Measurements from ENCODE around the gene LEF1. TPM values are rescaled to one million over a fixed set of nuclear protein-coding genes. Genes with fewer than 3 reads are reported as not detected.

The LEF1 gene
- total RNA-seq, 2 experiments from 2014 or later: 205 to 246 TPM

DNA sequence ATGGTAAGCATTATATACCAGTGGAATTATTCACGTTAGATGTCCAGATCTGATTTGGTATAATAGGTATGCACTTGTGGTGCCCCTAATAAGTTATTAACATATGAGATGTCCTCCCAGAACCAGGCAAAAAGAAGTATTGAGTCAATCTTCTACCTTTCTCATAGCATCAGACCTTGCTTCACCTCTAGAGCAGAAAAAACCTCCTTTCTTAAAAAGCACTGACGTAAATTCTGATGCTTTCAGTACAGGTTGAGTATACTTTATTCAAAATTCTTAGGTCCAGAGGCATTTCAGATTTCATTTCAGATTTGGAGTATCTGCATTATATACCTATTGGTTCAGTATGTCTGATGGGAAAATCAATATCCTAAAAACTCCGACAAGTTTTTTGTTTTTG is 22.4 kb downstream of the LEF1 start:
- peaks cover 58% of the 10 kb centered on the region for H3K36me3 Mint-ChIP-seq (ENCODE audit: low read depth)
- peaks cover 88% of the 10 kb centered on the region for H3K4me1 Mint-ChIP-seq (ENCODE audit: low read depth)
- ChIA-PET CTCF (interaction anchor here (1.1 to 3.9 kb wide), 6 partner anchors 10 to 116 kb away, joined by 3 to 21 read pairs (median 6); no protein-coding TSS in a partner anchor), POLR2A (interaction anchor here (0.7 to 1.1 kb wide), 2 partner anchors 9 to 37 kb away, joined by 3 read pairs; no protein-coding TSS in a partner anchor)
- H3K9me3 Mint-ChIP-seq (ENCODE audit: insufficient read depth): no peaks in the 10 kb centered on the region
- H3K4me3 Mint-ChIP-seq: peak overlapping the region; percentile 4
- H3K27ac Mint-ChIP-seq: peak overlapping the region; percentile 75
- ATAC-seq: no peak
- H3K27me3 Mint-ChIP-seq (ENCODE audit: low read depth): no peaks in the 10 kb centered on the region
- no peak for DNase-seq

DNA sequence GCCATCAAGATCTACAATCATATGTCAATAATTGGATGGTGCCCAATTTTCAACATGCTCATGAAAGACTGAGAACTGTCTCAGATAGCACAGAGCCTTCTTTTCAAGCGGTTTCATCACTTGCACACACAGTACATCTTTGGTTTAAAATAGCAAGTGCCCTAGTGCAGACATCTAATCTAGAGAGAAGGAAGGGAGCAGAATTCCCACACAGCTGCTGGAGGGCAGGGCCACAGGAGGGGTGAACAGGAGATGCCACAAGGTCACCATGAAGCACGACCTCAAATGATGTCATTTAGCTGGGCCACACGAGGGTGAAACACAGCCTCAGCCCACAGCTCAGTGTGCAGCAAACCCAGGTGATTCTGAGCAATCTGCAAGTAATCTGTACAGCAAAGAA is 24.3 kb downstream of the LEF1 start:
- peaks cover 92% of the 10 kb centered on the region for H3K4me1 Mint-ChIP-seq (ENCODE audit: low read depth)
- H3K9me3 Mint-ChIP-seq (ENCODE audit: insufficient read depth): no peaks in the 10 kb centered on the region
- peak overlapping the region; percentile 28 for H3K4me3 Mint-ChIP-seq
- ATAC-seq (peak; percentile 62), DNase-seq (peak; percentile 69)
- peaks cover 56% of the 10 kb centered on the region for H3K36me3 Mint-ChIP-seq (ENCODE audit: low read depth)
- POLR2A ChIA-PET: interaction anchor here (0.9 to 2.0 kb wide), 4 partner anchors 15 to 63 kb away, joined by 3 to 5 read pairs (median 3); no protein-coding TSS in a partner anchor
- CTCF ChIA-PET: interaction anchor here (0.8 to 3.9 kb wide), 8 partner anchors 12 to 125 kb away, joined by 3 to 21 read pairs (median 5); no protein-coding TSS in a partner anchor
- H3K27me3 Mint-ChIP-seq (ENCODE audit: low read depth): no peaks in the 10 kb centered on the region
- H3K27ac Mint-ChIP-seq: peak overlapping the region; percentile 73

DNA sequence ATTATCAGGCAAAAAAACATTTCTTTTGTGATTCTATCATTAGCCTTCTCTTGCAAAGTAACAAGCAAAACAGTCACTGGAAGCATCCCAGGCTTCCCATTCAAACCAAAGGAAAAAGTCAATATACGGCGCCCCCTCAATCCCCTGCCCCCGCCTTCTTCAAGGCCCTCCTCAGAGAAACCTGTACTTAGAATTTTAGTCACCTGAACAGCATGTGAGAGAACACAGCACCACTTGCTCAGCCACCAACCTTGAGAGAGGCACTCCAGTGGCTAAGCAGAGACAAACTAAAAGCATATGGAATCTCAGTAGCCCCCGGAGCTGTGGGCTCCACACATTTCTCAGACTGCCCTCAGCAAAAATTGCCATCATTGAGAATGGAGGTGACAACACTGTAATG is 25.2 kb downstream of the LEF1 start:
- ChIA-PET POLR2A (interaction anchor here (2.0 kb wide), 1 partner anchor 16 kb away, joined by 5 read pairs; no protein-coding TSS in a partner anchor), CTCF (interaction anchor here (1.0 to 3.9 kb wide), 5 partner anchors 12 to 124 kb away, joined by 3 to 21 read pairs (median 5); no protein-coding TSS in a partner anchor)
- Mint-ChIP-seq H3K27ac (peak overlapping the region; percentile 73), H3K4me1 (ENCODE audit: low read depth) (peaks cover 96% of the 10 kb centered on the region), H3K4me3 (peak overlapping the region; percentile 58), H3K27me3 (ENCODE audit: low read depth) (no peaks in the 10 kb centered on the region), H3K9me3 (ENCODE audit: insufficient read depth) (no peaks in the 10 kb centered on the region), H3K36me3 (ENCODE audit: low read depth) (peaks cover 59% of the 10 kb centered on the region)
- DNase-seq (no peak), ATAC-seq (no peak)

DNA sequence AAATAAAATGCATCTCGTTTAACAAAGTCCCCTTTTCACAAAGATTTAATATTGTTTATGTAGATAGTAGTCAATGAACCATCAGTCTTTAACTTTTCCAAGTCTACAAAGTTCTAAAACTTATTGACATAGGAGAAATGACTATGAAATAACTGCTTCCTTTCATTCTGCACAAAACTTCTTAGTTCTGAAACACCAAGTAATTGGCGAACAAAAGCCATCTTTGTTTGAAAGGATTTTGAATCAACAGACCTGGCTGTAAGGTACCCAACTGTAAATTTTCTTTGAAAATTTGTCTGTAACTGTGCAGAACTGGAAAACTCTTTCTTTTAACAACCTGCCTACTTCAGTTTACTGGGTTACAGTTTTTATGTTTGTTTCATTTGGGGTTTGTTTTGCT is 25.9 kb downstream of the LEF1 start:
- Mint-ChIP-seq H3K4me3 (peak overlapping the region; percentile 58), H3K9me3 (ENCODE audit: insufficient read depth) (no peaks in the 10 kb centered on the region), H3K27me3 (ENCODE audit: low read depth) (no peaks in the 10 kb centered on the region), H3K4me1 (ENCODE audit: low read depth) (peaks cover 96% of the 10 kb centered on the region), H3K27ac (peak overlapping the region; percentile 81), H3K36me3 (ENCODE audit: low read depth) (peaks cover 58% of the 10 kb centered on the region)
- POLR2A ChIA-PET: interaction anchor here (1.1 kb wide), 1 partner anchor 9 kb away, joined by 3 read pairs; no protein-coding TSS in a partner anchor
- DNase-seq: no peak
- ATAC-seq: no peak
- CTCF ChIA-PET: interaction anchor here (1.4 kb wide), 1 partner anchor 21 kb away, joined by 5 read pairs; no protein-coding TSS in a partner anchor

DNA sequence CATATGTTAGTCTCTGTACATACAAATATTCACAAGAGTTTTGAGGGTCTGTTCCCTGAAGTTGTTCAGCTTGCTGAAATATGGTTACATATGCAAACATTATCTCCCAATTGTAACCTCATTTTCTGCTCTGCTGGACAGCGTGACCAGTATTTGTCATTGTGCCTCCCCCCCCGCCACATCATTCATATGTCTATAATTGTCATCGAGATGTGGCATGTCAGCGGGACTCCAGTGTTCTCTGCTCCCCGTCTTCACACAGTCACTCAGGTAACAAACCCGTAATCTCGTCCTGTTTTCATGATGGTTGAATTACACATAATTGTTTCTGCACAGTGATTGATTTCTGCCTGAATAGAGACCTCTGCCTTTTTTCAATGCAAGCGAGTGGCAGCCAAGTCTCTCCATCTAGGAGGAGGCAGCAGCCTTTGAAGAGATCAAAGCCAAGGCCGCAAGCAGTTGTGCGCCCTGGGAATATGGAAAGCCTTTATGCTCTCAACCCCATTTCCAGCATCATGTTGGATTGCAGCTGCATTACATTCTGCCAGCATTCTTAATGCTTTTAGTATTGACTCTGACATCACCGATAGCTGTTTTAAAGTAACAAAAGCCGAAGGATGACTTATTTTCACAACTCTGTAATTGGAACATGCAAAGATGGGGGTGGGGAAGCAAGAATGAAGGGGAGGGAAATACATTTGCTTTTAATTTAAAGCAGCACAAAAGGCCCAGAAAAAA is 27.4 kb downstream of the LEF1 start:
- DNase-seq (peak; percentile 48), ATAC-seq (peak; percentile 11)
- no peaks in the 10 kb centered on the region for H3K9me3 Mint-ChIP-seq (ENCODE audit: insufficient read depth)
- peak overlapping the region; percentile 82 for H3K27ac Mint-ChIP-seq
- POLR2A ChIA-PET: interaction anchor here (1.3 to 3.1 kb wide), 3 partner anchors 28 to 69 kb away, joined by 3 to 15 read pairs (median 14); no protein-coding TSS in a partner anchor
- H3K27me3 Mint-ChIP-seq (ENCODE audit: low read depth): no peaks in the 10 kb centered on the region
- peaks cover 48% of the 10 kb centered on the region for H3K36me3 Mint-ChIP-seq (ENCODE audit: low read depth)
- peaks cover 90% of the 10 kb centered on the region for H3K4me1 Mint-ChIP-seq (ENCODE audit: low read depth)
- CTCF ChIA-PET: interaction anchor here (0.9 to 1.9 kb wide), 3 partner anchors 19 to 111 kb away, joined by 3 to 7 read pairs (median 5); no protein-coding TSS in a partner anchor
- peak overlapping the region; percentile 69 for H3K4me3 Mint-ChIP-seq

DNA sequence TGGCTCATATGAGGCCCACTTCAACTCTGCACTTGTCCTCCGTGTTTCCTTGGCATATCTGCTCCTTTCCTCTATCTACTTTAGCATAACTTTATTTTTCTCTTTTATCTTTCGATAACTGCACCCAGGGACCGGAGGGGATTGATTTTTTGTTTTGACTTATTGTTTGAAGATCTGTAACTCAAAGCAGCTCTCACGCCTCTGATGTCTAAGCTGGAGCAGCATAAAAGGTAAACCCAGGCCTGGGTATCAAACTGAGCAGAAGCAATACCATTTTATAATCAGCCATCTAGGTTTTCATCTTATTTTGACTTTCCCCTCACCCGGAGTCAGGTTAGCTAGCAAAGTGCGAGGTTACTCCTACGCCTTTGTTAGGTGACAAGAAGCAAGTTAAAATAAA is 28.4 kb downstream of the LEF1 start:
- ATAC-seq (no peak), DNase-seq (no peak)
- peak overlapping the region; percentile 69 for H3K4me3 Mint-ChIP-seq
- H3K9me3 Mint-ChIP-seq (ENCODE audit: insufficient read depth): no peaks in the 10 kb centered on the region
- H3K27me3 Mint-ChIP-seq (ENCODE audit: low read depth): no peaks in the 10 kb centered on the region
- peaks cover 90% of the 10 kb centered on the region for H3K4me1 Mint-ChIP-seq (ENCODE audit: low read depth)
- H3K27ac Mint-ChIP-seq: peak overlapping the region; percentile 82
- ChIA-PET CTCF (interaction anchor here (0.9 to 1.9 kb wide), 3 partner anchors 20 to 432 kb away, joined by 3 to 7 read pairs (median 4); no protein-coding TSS in a partner anchor), POLR2A (interaction anchor here (0.7 to 3.1 kb wide), 6 partner anchors 11 to 105 kb away, joined by 3 to 15 read pairs (median 6); no protein-coding TSS in a partner anchor)
- H3K36me3 Mint-ChIP-seq (ENCODE audit: low read depth): peaks cover 48% of the 10 kb centered on the region

DNA sequence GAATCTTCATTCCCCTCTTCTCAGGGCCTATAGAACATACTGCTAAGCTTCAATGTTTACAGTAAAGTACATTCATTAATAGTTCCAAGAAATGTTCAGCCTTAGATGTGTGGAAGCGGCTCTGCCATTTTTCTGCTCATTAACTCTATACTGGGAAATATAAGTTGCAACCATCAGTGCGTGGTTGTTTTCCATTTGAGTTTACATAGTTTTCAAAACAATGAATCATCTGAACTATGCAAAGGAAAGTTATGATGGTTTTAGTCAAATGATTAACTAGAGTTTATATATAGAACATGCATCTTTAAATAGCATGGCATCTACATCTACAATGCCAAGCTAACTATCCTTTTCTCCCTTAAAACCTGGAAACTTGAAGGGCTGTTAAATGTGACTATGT is 29.6 kb downstream of the LEF1 start:
- H3K4me1 Mint-ChIP-seq (ENCODE audit: low read depth): peaks cover 92% of the 10 kb centered on the region
- ATAC-seq (peak; percentile 16), DNase-seq (no peak)

DNA sequence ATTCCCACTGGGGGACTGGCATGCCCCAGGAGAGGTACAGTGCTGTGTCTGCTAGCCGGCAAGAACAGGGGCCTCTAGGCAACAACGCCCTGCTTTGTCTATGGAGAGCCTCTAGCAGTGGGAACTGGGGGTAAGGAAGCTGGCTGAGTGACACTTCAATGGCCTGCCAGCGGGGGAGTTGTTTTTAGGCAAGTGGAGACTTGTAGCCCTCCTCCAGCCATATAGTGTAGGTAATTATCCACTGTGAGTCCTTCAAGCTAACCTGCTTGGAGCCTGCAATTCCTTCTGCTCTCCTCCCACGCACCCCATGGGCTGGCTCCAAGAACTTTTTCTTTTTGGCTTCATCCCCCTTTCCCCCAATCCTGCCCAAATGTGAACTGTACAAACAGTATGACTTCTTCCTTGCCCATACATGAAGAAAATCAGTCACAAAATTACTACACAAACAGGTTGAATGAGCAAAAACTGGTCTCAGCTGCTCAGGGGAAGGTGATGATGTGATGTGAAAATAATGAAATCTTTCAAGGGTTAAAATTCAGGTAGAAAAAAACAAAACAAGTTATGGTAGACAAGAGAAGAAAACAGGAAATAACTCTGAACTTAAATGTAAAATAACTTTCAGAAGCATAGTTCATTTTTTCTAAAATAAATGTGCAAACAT is 33.1 kb downstream of the LEF1 start:
- Mint-ChIP-seq H3K9me3 (ENCODE audit: insufficient read depth) (no peaks in the 10 kb centered on the region), H3K4me3 (peak overlapping the region; percentile 23), H3K36me3 (ENCODE audit: low read depth) (peaks cover 65% of the 10 kb centered on the region), H3K4me1 (ENCODE audit: low read depth) (peaks cover 84% of the 10 kb centered on the region), H3K27ac (peak overlapping the region; percentile 81), H3K27me3 (ENCODE audit: low read depth) (no peaks in the 10 kb centered on the region)
- ChIA-PET CTCF (interaction anchor here (1.4 to 1.5 kb wide), 2 partner anchors 18 to 20 kb away, joined by 4 to 5 read pairs; no protein-coding TSS in a partner anchor), POLR2A (interaction anchor here (0.6 to 1.6 kb wide), 3 partner anchors 16 to 116 kb away, joined by 3 read pairs; no protein-coding TSS in a partner anchor)
- DNase-seq (no peak), ATAC-seq (peak; percentile 34)

More for the DNA sequence above, 29.6 kb downstream of the LEF1 start:
- Mint-ChIP-seq H3K36me3 (ENCODE audit: low read depth) (peaks cover 54% of the 10 kb centered on the region), H3K27me3 (ENCODE audit: low read depth) (no peaks in the 10 kb centered on the region), H3K27ac (peak overlapping the region; percentile 81), H3K9me3 (ENCODE audit: insufficient read depth) (no peaks in the 10 kb centered on the region), H3K4me3 (peak overlapping the region; percentile 30)
- ChIA-PET POLR2A (interaction anchor here (0.6 to 3.1 kb wide), 10 partner anchors 13 to 243 kb away, joined by 3 to 15 read pairs (median 4); partner anchors contain the start of gene LEF1), CTCF (interaction anchor here (1.0 to 1.6 kb wide), 4 partner anchors 30 to 374 kb away, joined by 3 to 5 read pairs (median 4); no protein-coding TSS in a partner anchor)

DNA sequence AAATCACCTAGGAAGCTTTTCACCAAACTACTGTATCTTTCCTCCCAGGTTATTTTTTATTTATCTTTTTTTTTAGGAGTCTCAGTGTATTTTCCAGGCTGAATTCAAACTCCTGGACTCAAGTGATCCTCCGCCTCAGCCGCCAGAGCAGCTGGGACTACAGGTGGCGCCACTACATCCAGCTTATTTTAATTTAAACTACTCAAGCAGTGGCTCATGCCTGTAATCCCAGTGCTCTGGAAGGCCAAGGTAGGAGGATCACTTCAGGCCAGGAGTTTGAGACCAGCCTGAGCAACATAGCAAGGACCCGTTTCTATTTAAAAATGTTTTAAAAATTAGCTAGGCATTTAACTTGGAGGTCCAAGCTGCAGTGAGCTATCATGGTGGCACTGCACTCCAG is 37.8 kb downstream of the LEF1 start:
- Mint-ChIP-seq H3K27me3 (ENCODE audit: low read depth) (no peaks in the 10 kb centered on the region), H3K4me3 (no peak overlapping the region), H3K4me1 (ENCODE audit: low read depth) (peaks cover 83% of the 10 kb centered on the region), H3K27ac (no peak overlapping the region), H3K9me3 (ENCODE audit: insufficient read depth) (no peaks in the 10 kb centered on the region), H3K36me3 (ENCODE audit: low read depth) (peaks cover 78% of the 10 kb centered on the region)
- POLR2A ChIA-PET: interaction anchor here (1.0 kb wide), 1 partner anchor 15 kb away, joined by 3 read pairs; no protein-coding TSS in a partner anchor
- ATAC-seq: no peak
- CTCF ChIA-PET: interaction anchor here (0.5 to 2.4 kb wide), 13 partner anchors 9 to 464 kb away, joined by 3 to 9 read pairs (median 3); no protein-coding TSS in a partner anchor
- DNase-seq: no peak

DNA sequence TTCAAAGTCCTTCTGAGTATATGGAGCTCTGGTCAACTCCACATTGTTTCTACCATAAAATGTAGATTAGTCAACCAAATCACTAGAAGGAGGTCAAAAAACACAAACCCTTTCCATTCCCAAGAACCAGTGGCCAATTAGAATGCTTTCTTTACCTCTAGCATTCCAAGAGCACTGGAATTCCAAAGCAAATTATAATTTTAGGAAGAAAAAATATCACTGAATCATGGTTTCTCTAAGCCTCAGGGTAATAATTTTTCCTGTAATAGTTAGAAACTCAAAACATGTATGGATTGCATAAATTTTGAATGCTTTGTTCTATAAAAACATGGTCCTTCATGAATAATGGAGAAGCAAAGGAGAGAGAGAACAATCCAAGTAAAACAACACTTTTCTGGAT is 39.5 kb downstream of the LEF1 start:
- Mint-ChIP-seq H3K4me1 (ENCODE audit: low read depth) (peaks cover 74% of the 10 kb centered on the region), H3K9me3 (ENCODE audit: insufficient read depth) (no peaks in the 10 kb centered on the region), H3K27ac (no peak overlapping the region), H3K36me3 (ENCODE audit: low read depth) (peaks cover 75% of the 10 kb centered on the region), H3K4me3 (no peak overlapping the region), H3K27me3 (ENCODE audit: low read depth) (no peaks in the 10 kb centered on the region)
- ATAC-seq (no peak), DNase-seq (no peak)
- ChIA-PET CTCF (interaction anchor here (0.7 to 1.2 kb wide), 2 partner anchors 14 to 22 kb away, joined by 3 read pairs; no protein-coding TSS in a partner anchor), POLR2A (interaction anchor here (1.1 kb wide), 1 partner anchor 15 kb away, joined by 3 read pairs; no protein-coding TSS in a partner anchor)

DNA sequence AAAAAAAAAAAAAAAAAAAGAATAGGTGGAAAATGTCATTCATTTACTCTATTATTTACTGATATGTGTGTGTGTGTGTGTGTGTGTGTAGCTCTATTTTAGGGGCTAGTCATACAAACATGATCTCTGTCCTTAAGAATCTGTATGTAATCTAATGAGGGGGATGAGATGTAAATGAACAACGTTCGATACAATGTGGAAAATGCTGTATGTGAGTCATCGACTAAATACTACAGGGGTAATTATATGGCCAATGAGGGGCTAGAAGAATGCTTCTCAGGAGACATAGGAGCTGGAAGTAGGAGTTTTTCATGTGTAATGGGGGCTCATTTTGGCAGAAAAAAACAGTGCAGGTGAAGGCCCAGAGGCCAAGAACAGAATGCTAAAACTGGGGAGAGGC is 41.9 kb downstream of the LEF1 start:
- ATAC-seq (peak; percentile 21), DNase-seq (no peak)
- Mint-ChIP-seq H3K9me3 (ENCODE audit: insufficient read depth) (no peaks in the 10 kb centered on the region), H3K27ac (peak overlapping the region; percentile 11), H3K4me1 (ENCODE audit: low read depth) (peaks cover 66% of the 10 kb centered on the region), H3K36me3 (ENCODE audit: low read depth) (peaks cover 74% of the 10 kb centered on the region), H3K4me3 (no peak overlapping the region), H3K27me3 (ENCODE audit: low read depth) (no peaks in the 10 kb centered on the region)
- ChIA-PET POLR2A (interaction anchor here (0.8 kb wide), 1 partner anchor 10 kb away, joined by 3 read pairs; no protein-coding TSS in a partner anchor), CTCF (interaction anchor here (2.5 kb wide), 1 partner anchor 14 kb away, joined by 8 read pairs; no protein-coding TSS in a partner anchor)

Data from activated CD8-positive, alpha-beta T cell treated with anti-CD3 and anti-CD28 coated beads, Interleukin-2, amount 10 ng/mL, durations not matched to agents 7 days and 5 days (primary cell).